Lung microvascular endothelial cell (primary cell): Measurements from ENCODE around the gene TTN. TPM values are rescaled to one million over a fixed set of nuclear protein-coding genes. Genes with fewer than 3 reads are reported as not detected.

ENCODE experiments used
- DNase-seq, 2 donors: peaks; one replicate each; pipeline versions ENCODE4 v3.0.0 to v3.0.0-alpha.2; 2010; ENCODE audit warnings: low read depth in 2 of 2
- total RNA-seq: library from RNA; depleted of rRNA; stranded (reverse); fragments of >200 nt; gene quantifications from 2 replicates; pipeline ENCODE4 v1.2.1, GENCODE V29; 2014

Gene TTN
- total RNA-seq, 1 donor from 2014 or later: 0.60 TPM

DNA sequence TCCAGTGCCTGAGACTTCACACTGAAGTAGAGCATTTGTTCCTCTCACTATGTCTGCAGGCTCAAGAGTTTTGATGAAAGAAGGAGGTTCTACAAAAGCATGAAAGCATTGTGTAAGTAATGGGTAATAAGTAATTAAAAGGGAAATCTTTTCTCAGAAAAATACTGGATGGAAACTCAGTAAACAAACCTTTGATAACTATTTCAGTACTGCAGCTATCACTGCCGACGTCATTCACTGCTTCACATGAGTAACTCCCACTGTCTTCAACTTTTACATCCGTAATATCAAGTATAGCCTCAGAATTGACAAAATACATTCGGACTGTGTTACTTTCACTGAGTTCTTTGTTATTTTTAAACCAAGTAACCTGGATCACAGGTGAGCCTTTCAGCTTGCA, 72.7 kb downstream of the TTN start:
- no peak for DNase-seq

GRCh38 chr2:178733975-178734374, 73.2 kb downstream of the TTN start:
- no peak for DNase-seq

- no peak for DNase-seq
These were observed 74.3 kb downstream of the TTN start for GRCh38 chr2:178732913-178733312.

DNA sequence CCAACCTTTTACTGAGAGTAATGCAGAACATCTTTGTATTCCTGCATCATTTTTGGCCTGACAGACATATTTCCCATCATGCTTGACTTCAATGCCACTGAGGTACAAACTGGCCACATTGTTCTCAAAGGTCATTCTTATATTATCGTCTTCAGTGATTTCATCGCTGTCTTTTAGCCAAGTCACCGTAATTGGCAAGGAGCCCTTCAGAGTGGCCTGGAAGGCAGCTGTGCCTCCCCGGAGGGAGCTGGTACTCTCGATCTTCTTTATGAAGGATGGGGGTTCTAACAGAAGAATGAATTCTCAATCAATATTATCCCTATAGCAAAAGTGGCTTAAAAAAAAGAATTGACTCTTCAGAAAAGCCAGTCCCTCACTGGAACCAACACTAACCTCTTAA, 75.9 kb downstream of the TTN start:
- no peak for DNase-seq

DNA sequence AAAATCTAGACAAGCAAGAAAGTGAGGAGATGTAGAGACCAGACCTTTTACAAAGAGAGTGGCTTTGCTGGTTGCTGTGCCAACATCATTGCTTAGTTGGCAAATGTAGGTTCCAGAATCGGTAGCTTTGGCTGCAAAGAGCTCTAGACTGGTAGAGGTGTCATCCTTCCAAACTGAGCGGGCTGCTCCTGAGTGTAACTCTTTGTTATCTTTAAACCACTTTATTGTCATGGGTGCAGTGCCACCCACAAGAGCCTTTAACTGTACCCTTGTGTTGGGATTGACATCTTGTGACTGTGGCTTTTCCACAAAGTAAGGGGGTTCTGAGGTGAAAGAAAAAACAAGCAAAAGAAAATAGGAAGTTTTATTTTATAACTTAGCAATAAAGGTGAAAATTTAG, 77.2 kb downstream of the TTN start:
- no peak for DNase-seq

- DNase-seq: no peak
These were observed 83.4 kb downstream of the TTN start for GRCh38 chr2:178723786-178724346.

GRCh38 chr2:178722296-178722695, 84.9 kb downstream of the TTN start:
- DNase-seq: no peak

DNA sequence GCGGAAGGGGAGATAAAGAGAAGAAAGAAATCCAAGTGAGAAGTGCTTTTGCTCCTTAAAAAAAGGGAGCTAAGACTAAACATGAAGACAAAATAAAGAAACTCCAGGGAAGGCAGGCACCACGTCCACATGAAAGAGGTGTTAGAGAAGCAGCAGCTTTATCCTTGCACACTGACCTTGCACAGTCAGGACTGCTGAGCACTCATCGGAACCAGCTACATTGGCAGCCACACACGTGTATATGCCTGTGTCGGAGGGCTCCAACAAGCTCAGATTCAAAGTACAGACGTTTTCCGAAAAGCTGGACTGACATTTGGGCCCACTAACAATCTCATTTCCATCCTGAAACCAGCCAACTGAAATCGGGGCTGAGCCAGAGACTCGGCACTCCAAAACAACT, 88.2 kb downstream of the TTN start:
- no peak for DNase-seq

- DNase-seq: no peak
These were observed 88.9 kb downstream of the TTN start for GRCh38 chr2:178718283-178718682.

GRCh38 chr2:178716394-178716793, 90.8 kb downstream of the TTN start:
- no peak for DNase-seq

GRCh38 chr2:178715366-178715765, 91.9 kb downstream of the TTN start:
- DNase-seq: no peak

DNA sequence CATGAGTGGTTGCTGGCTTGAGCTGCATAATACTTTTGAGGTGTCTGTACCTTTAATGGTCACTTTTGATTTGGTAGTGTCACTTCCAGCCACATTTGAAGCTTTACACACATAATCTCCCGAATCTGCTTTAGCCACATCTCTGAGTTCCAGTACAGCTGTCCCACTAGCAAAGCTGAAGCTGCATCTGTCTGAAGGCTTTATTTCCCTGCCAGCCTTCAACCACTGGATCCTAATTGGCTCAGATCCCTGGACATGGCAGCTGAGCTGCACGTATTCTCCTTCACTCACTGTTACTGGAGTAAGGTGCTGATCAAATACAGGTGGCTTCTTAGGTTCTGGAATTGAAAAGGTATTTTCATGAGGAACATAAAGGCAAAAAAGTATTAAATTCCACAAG, 99.7 kb downstream of the TTN start:
- no peak for DNase-seq

- DNase-seq: no peak
These were observed 102.3 kb downstream of the TTN start for GRCh38 chr2:178704876-178705275.

DNA sequence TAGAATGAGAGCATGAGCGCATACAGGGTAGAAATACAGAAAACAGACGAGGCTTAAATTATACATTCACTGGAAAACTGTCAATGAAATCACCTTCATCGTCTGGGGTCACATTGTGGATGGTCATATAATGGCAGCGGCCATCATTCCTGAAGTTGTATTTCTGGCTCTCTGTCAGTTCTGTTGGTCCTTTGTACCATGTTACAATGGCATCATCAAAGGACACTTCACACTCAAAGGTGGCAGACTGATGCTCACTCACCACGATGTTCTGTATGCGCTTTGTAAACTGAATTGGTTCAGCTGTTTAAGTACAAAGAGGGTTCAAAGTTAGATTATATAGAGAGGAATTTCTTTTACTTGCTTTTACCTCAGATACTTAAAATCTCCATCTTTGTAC, 104.9 kb downstream of the TTN start:
- no peak for DNase-seq

GRCh38 chr2:178700922-178701342, 106.3 kb downstream of the TTN start:
- DNase-seq: peak; percentile 43 to 50

DNA sequence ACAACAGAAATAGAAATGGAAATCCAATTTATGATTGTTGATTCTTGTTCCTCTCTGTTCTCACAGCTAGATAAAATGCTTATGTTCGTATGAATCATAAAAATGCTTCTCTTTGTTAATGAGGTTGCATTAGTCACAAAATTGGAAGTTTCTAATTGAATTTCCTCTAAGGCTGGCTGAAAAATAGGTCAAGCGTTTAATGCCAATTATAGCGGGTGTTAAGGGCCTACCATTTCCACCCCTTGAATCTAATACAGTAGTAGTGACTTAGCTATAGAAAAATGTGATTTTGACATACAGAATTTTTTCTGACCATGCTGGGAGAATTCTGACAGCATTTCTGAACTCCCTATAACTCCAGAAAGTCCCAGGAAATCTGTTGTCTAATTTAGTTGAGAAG, 107.1 kb downstream of the TTN start:
- DNase-seq: no peak

- DNase-seq: no peak
These were observed 114.4 kb downstream of the TTN start for GRCh38 chr2:178692845-178693244.

DNA sequence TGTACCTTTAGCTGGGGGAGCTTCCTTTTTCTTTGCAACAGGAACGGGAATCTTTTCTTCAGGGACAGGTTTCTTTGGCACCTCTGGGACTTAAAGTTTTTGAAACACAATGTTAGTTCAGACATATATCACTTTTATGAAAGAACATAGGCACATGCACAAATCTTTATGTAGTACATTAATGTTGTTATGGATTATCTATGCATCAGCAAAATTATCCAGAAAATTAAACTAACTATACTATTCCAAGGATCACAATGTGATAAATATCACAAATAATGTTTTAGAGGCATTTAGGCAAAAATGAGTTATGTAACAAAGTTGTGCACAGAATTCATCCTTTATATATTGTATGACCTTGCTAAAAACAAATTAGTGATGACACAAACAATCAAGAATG, 117.4 kb downstream of the TTN start:
- no peak for DNase-seq

- DNase-seq: no peak
These were observed 123.3 kb downstream of the TTN start for GRCh38 chr2:178683877-178684276.

- DNase-seq: no peak
These were observed 126.1 kb downstream of the TTN start for GRCh38 chr2:178681081-178681480.

DNA sequence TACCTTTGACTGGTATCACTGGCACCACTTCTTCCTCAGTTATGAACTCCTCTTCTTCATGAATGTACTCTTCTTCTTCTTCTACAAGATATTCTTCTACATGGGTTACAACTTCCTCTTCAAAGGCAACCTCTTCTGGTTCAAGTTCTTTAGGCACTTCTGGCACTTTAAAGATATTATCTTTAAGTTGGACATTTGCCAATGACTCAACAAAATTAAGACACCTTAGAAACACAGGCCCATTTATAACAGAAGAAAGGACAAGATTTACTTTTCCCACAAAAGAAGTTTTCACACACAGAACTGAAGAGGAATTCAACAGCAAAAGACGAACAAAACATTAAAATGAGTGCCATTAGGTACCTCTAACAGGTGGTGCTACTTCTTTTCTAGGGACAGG, 127.3 kb downstream of the TTN start:
- no peak for DNase-seq

- DNase-seq: no peak
These were observed 129.6 kb downstream of the TTN start for GRCh38 chr2:178677599-178677998.

DNA sequence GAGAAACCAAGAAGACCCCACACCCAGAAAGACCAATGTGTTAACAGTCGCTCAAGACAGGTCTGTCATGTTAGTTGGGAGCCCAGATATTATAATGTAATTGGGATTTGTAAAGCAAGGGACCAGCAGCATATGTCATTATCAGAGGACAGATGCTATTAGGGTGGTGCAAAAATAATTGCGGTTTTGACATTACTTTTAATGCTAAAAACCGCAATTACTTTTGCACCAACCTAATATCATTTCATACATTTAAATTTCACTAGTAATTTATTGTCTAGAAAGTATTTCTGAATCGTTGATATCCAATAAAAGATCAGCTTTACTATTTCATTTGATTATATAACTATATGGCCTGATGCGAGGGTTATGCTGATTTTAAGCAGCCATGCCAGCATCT, 131.2 kb downstream of the TTN start:
- no peak for DNase-seq

- DNase-seq: no peak
These were observed 133.1 kb downstream of the TTN start for GRCh38 chr2:178674122-178674521.
